Measurements from ENCODE around the gene U2SURP.

DNA sequence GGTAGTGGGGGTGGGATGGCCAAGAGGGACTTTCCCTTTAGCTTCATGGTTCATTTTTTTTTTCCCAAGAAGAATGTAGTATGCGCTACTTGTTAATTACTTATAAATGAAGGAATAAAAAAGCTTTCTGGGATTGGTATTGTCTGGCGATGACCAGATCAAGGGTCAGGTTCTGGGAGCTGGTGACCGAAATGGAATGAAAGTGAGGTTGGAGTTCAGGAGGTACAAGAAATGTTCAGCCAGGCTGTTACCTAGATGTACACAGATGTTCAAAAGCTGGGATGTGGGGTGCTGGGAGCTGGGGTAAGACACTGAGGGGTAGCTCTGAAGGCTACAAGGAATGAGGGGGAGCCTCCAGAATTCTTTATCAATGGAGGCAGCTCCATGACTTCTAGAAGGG lies 17.1 kb upstream of the U2SURP start:
- TF ChIP-seq, protein P1, sequence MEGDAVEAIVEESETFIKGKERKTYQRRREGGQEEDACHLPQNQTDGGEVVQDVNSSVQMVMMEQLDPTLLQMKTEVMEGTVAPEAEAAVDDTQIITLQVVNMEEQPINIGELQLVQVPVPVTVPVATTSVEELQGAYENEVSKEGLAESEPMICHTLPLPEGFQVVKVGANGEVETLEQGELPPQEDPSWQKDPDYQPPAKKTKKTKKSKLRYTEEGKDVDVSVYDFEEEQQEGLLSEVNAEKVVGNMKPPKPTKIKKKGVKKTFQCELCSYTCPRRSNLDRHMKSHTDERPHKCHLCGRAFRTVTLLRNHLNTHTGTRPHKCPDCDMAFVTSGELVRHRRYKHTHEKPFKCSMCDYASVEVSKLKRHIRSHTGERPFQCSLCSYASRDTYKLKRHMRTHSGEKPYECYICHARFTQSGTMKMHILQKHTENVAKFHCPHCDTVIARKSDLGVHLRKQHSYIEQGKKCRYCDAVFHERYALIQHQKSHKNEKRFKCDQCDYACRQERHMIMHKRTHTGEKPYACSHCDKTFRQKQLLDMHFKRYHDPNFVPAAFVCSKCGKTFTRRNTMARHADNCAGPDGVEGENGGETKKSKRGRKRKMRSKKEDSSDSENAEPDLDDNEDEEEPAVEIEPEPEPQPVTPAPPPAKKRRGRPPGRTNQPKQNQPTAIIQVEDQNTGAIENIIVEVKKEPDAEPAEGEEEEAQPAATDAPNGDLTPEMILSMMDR (IDR thresholded peaks at IDR 0.05; ENCODE audit: insufficient read depth, low read length, poor library complexity, severe bottlenecking), result no peak
- no peak for TF ChIP-seq EZH2phosphoT487 (conservative IDR thresholded peaks at IDR 0.05; ENCODE audit: low read length)

Data from SU-DHL-6 (cell line).